NCI-H146 treated with DMSO at 0.1 percent for 48 hours (cell line): Measurements from ENCODE around the gene PRIM2.
"Not testable (repeated sequence)": the region's sequence is repeated elsewhere in the genome, so short reads cannot be mapped to it uniquely, and the experiment has no call there.

Experiments
- DNase-seq: peaks from one replicate; lab custom pipeline; 2025; ENCODE audit not compliant: unreplicated experiment; lab: John Stamatoyannopoulos, UW

Gene PRIM2

GRCh38 chr6:57579489-57579888 lies 262.1 kb downstream of the PRIM2 start:
- not testable (repeated sequence) for DNase-seq

GRCh38 chr6:57581586-57581985 lies 264.2 kb downstream of the PRIM2 start:
- DNase-seq: not testable (repeated sequence)

- not testable (repeated sequence) for DNase-seq
Measured at GRCh38 chr6:57601105-57601504, 283.7 kb downstream of the PRIM2 start.

GRCh38 chr6:57605303-57605702 lies 287.9 kb downstream of the PRIM2 start:
- DNase-seq: not testable (repeated sequence)

GRCh38 chr6:57606331-57606730 lies 288.9 kb downstream of the PRIM2 start:
- not testable (repeated sequence) for DNase-seq

GRCh38 chr6:57610612-57611011 lies 293.2 kb downstream of the PRIM2 start:
- DNase-seq: not testable (repeated sequence)

GRCh38 chr6:57618959-57619358 lies 301.5 kb downstream of the PRIM2 start:
- not testable (repeated sequence) for DNase-seq

- not testable (repeated sequence) for DNase-seq
Measured at GRCh38 chr6:57631773-57632172, 314.3 kb downstream of the PRIM2 start.

GRCh38 chr6:57658526-57658925 lies 341.1 kb downstream of the PRIM2 start:
- not testable (repeated sequence) for DNase-seq

- not testable (repeated sequence) for DNase-seq
Measured at GRCh38 chr6:57659794-57660193, 342.4 kb downstream of the PRIM2 start.

- DNase-seq: not testable (repeated sequence)
Measured at GRCh38 chr6:57660940-57661339, 343.5 kb downstream of the PRIM2 start.

- DNase-seq: not testable (repeated sequence)
Measured at GRCh38 chr6:57668108-57668507, 350.7 kb downstream of the PRIM2 start.

- not testable (repeated sequence) for DNase-seq
Measured at GRCh38 chr6:57671237-57671636, 353.8 kb downstream of the PRIM2 start.

- not testable (repeated sequence) for DNase-seq
Measured at GRCh38 chr6:57671937-57672627, 354.7 kb downstream of the PRIM2 start.

- not testable (repeated sequence) for DNase-seq
Measured at GRCh38 chr6:57673281-57673680, 355.9 kb downstream of the PRIM2 start.

GRCh38 chr6:57675386-57675785 lies 358.0 kb downstream of the PRIM2 start:
- not testable (repeated sequence) for DNase-seq

- DNase-seq: not testable (repeated sequence)
Measured at GRCh38 chr6:57696382-57696781, 379.0 kb downstream of the PRIM2 start.
